Measurements from ENCODE around the gene STS. TPM values are rescaled to one million over a fixed set of nuclear protein-coding genes. Genes with fewer than 3 reads are reported as not detected.

STS gene
- total RNA-seq, 1 donor from 2014 or later: 0.97 TPM

GRCh38 chrX:7145454-7145853 is 2.1 kb upstream of the STS start:
- Mint-ChIP-seq H3K4me3 (no peak overlapping the region), H3K27me3 (ENCODE audit: insufficient read depth, low read depth) (peaks cover 4% of the 10 kb centered on the region), H3K9me3 (peaks cover 6% of the 10 kb centered on the region), H3K4me1 (peaks cover 14% of the 10 kb centered on the region), H3K36me3 (peaks cover 28% of the 10 kb centered on the region), H3K27ac (no peak overlapping the region)
- DNase-seq (ENCODE audit: low spot score): no peak
- no peaks in the 10 kb centered on the region for H3K9me3 ChIP-seq (ENCODE audit: low read depth)
- H3F3A ChIP-seq (ENCODE audit: low read depth): no peaks in the 10 kb centered on the region
- H3K79me2 ChIP-seq (ENCODE audit: low read depth): peaks cover 13% of the 10 kb centered on the region
- no peaks in the 10 kb centered on the region for H4K20me1 ChIP-seq (ENCODE audit: low read depth)
- no peak for TF ChIP-seq CTCF (IDR thresholded peaks at IDR 0.05)
- TF ChIP-seq EZH2 (IDR thresholded peaks at IDR 0.05): no peak
- TF ChIP-seq EZH2phosphoT487 (IDR thresholded peaks at IDR 0.05): no peak
- no peaks in the 10 kb centered on the region for H3K27me3 ChIP-seq
- no peak overlapping the region for H3K4me3 ChIP-seq
- no peaks in the 10 kb centered on the region for H3K36me3 ChIP-seq
- no peak overlapping the region for H3K4me2 ChIP-seq
- no peak overlapping the region for H2AFZ ChIP-seq (replicated peaks)
- no peak overlapping the region for H3K27ac ChIP-seq
- H3K9ac ChIP-seq: no peak overlapping the region
- peaks cover 3% of the 10 kb centered on the region for H3K4me1 ChIP-seq

DNA sequence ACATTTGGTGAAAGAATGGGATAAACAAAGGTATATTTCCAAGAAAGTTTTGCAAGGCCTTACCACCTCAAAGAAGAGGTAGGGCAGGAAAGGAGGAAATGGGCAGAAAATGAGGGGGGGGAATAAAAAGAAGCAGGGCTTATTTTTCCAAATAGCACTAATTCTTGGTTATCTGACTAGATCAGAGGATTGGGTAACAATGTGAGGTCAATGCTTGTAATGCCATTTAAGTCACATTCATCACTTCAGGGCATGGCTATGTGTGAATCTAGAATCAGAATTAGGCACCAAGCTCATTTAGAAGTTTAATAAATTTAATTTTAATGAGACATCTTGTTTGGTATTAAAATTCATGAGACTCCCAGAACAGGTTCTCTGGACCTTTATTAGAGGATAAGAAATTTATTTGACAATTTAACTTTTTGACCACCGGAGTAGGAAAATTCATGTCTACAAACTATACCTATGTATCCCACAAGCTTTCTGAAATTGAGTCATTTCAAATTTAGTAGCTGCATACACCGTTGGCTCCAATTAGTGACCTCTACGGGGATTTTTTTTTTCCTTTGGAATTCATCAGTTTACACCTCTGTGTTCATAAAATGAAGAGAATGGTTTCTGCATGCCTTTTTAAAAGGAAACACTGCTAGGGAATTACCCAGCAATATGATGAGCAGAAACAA is 1.4 kb upstream of the STS start:
- H2AFZ ChIP-seq (replicated peaks): no peak overlapping the region
- no peak for TF ChIP-seq EZH2 (IDR thresholded peaks at IDR 0.05)
- no peak for TF ChIP-seq CTCF (IDR thresholded peaks at IDR 0.05)
- no peak for TF ChIP-seq EZH2phosphoT487 (IDR thresholded peaks at IDR 0.05)
- no peak overlapping the region for H3K9ac ChIP-seq
- Mint-ChIP-seq H3K27me3 (ENCODE audit: insufficient read depth, low read depth) (peaks cover 6% of the 10 kb centered on the region), H3K4me1 (peaks cover 14% of the 10 kb centered on the region), H3K9me3 (peaks cover 6% of the 10 kb centered on the region), H3K4me3 (peak overlapping the region; percentile 56), H3K27ac (no peak overlapping the region), H3K36me3 (peaks cover 23% of the 10 kb centered on the region)
- no peak overlapping the region for H3K4me2 ChIP-seq
- peaks cover 13% of the 10 kb centered on the region for H3K79me2 ChIP-seq (ENCODE audit: low read depth)
- no peaks in the 10 kb centered on the region for H3K27me3 ChIP-seq
- DNase-seq (ENCODE audit: low spot score): no peak
- no peaks in the 10 kb centered on the region for H4K20me1 ChIP-seq (ENCODE audit: low read depth)
- no peaks in the 10 kb centered on the region for H3K9me3 ChIP-seq (ENCODE audit: low read depth)
- no peak overlapping the region for H3K4me3 ChIP-seq
- H3K4me1 ChIP-seq: peaks cover 3% of the 10 kb centered on the region
- H3K27ac ChIP-seq: no peak overlapping the region
- H3K36me3 ChIP-seq: no peaks in the 10 kb centered on the region
- no peaks in the 10 kb centered on the region for H3F3A ChIP-seq (ENCODE audit: low read depth)

DNA sequence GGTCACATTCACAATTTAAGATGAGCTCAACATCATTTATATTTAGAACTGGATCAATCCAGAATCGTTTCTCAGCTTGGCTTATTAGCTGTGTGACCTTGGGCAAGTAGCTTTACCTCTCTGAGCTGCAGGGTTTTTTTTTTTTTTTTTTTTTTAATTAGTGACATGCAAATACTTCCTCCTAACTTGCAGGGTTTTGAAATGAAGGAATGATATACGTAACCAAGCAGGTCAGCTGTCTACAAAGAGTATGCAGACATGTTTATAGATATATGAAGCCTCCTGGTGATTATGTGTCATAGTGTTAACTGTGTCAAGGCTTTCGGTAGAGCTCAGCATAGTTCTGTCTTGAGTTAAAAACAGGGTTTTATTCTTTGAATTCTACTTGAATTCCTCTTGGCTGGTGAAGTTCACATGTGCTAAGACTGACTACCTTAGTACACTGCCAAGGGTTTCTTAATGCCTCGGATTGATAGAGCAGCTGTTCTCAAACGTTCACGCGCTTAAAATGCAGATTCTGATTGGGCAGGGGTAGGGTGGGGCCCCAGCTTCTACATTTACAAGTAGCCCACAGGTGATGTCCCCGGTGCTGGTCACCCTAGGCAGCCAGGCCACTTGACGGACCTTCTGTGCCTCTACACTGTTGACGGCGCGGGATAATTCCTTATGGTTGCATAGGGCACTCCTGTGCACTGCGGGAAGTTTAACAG is 654 bp upstream of the STS start:
- H3F3A ChIP-seq (ENCODE audit: low read depth): no peaks in the 10 kb centered on the region
- no peaks in the 10 kb centered on the region for H3K27me3 ChIP-seq
- no peaks in the 10 kb centered on the region for H4K20me1 ChIP-seq (ENCODE audit: low read depth)
- H3K27me3 Mint-ChIP-seq (ENCODE audit: insufficient read depth, low read depth): peaks cover 6% of the 10 kb centered on the region
- no peak for DNase-seq (ENCODE audit: low spot score)
- H3K4me1 ChIP-seq: peaks cover 3% of the 10 kb centered on the region
- H3K36me3 Mint-ChIP-seq: peaks cover 17% of the 10 kb centered on the region
- H3K36me3 ChIP-seq: no peaks in the 10 kb centered on the region
- no peak for TF ChIP-seq CTCF (IDR thresholded peaks at IDR 0.05)
- TF ChIP-seq EZH2 (IDR thresholded peaks at IDR 0.05): no peak
- TF ChIP-seq EZH2phosphoT487 (IDR thresholded peaks at IDR 0.05): no peak
- H3K9ac ChIP-seq: no peak overlapping the region
- no peaks in the 10 kb centered on the region for H3K9me3 ChIP-seq (ENCODE audit: low read depth)
- H3K27ac Mint-ChIP-seq: peak overlapping the region; percentile 74
- H3K4me3 ChIP-seq: peak overlapping the region; percentile 55
- peak overlapping the region; percentile 93 for H3K4me3 Mint-ChIP-seq
- H3K4me1 Mint-ChIP-seq: peaks cover 14% of the 10 kb centered on the region
- peaks cover 2% of the 10 kb centered on the region for H3K9me3 Mint-ChIP-seq
- no peak overlapping the region for H2AFZ ChIP-seq (replicated peaks)
- H3K79me2 ChIP-seq (ENCODE audit: low read depth): peaks cover 13% of the 10 kb centered on the region
- H3K4me2 ChIP-seq: peak overlapping the region; percentile 79
- no peak overlapping the region for H3K27ac ChIP-seq

Measured in neural progenitor cell (in vitro differentiated cells).